Fibroblast of gingiva (primary cell): ENCODE data around the gene SUGP1.
"Not testable (repeated sequence)": the region's sequence is repeated elsewhere in the genome, so short reads cannot be mapped to it uniquely, and the experiment has no call there.

Experiments used
- DNase-seq: peaks from one replicate; pipeline ENCODE4 v3.0.0-alpha.2; 2011; ENCODE audit warnings: low read depth

The SUGP1 gene, protein sequence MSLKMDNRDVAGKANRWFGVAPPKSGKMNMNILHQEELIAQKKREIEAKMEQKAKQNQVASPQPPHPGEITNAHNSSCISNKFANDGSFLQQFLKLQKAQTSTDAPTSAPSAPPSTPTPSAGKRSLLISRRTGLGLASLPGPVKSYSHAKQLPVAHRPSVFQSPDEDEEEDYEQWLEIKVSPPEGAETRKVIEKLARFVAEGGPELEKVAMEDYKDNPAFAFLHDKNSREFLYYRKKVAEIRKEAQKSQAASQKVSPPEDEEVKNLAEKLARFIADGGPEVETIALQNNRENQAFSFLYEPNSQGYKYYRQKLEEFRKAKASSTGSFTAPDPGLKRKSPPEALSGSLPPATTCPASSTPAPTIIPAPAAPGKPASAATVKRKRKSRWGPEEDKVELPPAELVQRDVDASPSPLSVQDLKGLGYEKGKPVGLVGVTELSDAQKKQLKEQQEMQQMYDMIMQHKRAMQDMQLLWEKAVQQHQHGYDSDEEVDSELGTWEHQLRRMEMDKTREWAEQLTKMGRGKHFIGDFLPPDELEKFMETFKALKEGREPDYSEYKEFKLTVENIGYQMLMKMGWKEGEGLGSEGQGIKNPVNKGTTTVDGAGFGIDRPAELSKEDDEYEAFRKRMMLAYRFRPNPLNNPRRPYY

DNA sequence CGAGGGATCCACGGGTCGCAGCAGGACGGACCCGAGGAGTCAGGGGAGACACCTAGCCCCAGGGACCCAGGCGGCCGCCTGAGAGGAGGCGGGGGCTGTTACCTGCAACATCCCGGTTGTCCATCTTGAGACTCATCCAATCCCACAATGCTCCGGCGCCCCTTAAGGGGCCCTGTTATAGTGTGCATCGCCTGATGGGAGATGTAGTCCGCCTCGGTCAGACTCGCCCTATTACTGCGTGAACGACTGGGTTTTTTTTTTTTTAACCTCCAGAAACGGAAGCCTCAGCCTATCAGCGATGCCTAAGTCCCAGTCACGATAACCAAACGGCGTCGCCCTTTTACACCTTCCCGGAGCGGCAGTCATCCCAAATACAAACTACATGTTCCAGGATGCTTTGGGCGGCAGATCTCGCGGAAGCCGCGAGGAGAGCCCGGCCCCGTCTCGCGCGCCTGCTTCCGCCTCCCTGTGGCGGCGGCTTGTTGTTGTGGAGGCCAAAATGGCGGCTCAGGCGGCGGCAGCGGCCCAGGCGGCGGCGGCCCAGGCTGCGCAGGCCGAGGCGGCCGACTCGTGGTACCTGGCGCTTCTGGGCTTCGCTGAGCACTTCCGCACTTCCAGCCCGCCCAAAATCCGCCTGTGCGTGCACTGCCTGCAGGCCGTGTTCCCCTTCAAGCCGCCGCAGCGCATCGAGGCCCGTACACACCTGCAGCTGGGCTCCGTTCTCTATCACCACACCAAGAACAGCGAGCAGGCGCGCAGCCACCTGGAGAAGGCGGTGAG is at the start of gene SUGP1, which contains the start of gene MAU2:
SUGP1 (minus strand) TSS at position 149 of the 780 bp plus-strand sequence; CDS start at position 136, 13 bp downstream.
MAU2 (plus strand) TSS at position 469 of the 780 bp plus-strand sequence; CDS start at position 500, 31 bp downstream.
- peak; percentile 87 for DNase-seq

DNA sequence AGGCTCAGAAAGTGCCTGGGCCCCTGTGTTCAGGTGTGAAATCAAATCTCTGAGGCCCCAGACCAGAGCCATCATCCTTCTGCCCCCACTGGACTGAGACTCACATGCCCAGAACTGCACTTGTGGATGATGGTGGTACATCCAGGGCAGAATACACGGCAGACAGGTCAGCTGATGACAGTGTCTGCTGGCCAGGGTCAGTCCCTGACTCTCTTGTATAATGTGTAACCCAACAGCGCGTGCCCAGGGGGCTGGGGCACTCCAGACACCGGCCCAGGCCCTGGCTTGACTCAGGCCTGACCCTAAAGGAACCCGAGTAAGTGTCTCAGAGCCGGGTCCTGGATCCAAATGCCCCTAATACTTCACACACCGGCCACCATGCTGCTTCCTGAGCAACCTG is 47.8 kb upstream of the SUGP1 start:
- DNase-seq = no peak

DNA sequence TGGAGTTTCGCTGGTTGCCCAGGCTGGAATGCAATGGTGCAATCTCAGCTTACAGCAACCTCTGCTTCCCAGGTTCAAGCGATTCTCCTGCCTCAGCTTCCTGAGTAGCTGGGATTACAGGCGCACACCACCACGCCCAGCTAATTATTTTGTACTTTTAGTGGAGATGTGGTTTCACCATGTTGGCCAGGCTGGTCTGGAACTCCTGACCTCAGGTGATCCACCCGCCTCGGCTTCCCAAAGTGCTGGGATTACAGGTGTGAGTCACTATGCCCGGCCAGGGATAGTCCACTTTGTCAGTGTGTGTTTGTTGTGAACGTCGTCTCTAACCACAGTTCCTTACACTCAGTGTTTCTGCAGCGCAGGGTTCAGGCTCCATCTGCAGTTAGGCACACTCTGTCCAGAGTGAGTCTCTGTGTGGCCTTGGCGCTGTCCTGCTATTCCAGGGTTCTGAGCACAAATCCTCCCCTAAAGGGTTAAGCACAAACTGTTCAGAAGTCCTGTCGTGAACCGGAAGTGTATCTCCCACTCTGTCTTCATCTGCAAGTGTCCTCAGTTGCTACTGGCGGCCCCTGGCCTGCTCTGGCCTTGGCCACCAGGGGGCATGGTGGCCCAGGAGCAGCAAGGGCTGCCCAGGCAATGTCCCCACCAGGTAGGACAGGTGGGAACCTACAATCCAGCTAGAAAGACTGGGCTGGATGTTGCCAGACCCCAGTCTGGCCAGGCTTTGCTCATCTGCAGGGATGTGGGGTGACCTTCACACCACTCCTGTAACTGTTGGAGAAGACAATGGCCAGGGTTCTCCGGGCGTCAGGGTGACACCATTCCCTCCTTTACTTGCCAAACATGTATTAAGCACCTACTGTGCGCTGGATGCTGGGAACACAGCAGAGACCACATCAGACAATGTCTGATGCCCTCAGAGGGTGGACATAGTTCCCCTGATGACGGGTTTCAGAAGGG is 46.4 kb upstream of the SUGP1 start:
- peak; percentile 54 for DNase-seq

DNA sequence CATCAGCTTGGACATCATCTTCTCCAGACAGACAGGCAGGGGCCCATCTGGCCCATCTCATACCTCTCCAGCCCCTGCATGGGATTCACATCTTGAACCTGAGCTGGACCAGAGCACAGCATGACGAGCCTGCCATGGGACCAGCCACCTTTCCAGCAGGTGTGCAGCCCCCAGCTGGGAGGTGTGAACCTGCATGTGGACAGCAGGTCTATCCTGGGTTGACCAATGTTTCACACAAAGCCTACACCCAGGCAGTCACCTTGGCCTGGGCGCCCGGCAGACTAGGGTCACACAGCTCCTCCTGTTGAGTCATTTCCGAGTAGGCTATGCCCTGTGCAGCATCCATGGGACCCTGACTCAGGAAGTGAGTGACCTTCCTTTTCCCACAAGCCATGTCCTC is 41.8 kb upstream of the SUGP1 start:
- DNase-seq = no peak

DNA sequence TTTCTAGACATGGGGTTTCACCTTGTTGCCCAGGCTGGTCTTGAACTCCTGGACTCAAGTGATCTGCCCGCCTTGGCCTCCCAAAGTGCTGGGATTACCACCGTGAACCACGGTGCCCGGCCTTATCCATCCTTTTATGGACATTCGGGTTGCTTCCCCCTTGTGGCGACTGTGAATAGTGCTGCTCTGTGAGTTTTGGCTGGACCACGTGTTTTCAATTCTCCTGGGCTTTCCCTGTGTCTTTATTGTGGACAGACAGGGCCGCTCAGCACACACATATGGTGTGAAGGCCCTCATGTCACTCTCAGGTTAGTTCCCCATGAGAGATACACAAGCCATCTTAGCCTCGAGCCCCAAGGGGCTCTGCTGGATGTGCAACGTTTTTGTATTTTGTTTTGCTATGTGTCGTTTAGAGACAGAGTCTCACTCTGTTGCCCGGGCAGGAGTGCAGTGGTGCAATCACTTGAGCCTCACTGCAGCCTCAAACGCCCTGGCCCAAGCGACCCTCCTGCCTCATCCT is 40.8 kb upstream of the SUGP1 start:
- peak; percentile 80 for DNase-seq

DNA sequence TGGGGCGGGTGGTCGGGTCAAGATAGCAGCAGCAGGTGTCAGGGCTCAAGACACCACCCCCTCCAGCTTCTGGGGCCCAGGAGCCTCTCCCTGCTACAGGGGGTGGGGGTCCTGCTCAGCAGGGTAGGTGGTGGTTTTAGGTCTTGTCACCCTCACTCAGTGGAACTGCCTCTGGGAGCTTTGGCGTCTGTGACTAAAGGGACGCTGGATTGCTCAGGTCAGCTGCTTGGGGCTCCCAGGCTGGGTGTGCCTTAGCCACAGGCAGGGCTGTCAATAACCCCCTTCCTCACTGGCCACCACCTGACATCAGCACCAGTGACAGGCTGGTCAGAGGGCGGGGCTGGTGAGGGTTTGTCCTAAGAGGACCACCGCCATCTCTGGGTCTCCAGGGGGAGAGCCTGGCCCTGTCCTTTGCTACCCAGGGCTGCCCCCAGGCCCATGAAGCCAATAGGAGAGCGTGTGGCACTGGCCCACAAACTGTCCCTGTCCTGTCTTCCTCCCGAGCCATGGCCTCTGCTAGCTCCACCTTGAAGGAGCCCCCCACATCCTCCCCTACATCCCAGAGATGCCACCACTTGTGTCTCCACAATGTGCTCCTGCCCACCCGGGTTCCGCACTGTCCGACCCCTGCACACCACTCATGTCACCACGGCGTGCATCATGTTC is 36.7 kb upstream of the SUGP1 start:
- no peak for DNase-seq

DNA sequence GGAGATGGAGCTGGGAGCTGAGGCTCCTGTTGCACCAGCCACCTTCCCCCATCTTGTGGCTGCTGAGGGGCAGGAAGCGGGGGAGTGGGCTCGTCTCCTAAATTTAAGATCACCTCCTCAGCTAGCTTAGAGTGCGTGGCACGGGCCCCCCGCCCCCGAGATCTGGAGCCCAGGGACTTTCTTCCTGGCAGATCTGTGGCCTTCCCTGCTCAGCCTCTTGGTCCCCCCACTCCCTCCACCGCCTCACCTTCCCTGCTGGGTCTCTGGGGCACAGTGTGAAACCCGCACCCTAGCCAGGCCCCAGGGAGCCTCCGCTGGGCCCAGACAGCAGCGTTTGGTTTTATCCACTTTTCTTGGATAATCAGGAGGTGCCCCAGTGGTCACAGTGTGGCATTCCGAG is 36.2 kb upstream of the SUGP1 start:
- no peak for DNase-seq

DNA sequence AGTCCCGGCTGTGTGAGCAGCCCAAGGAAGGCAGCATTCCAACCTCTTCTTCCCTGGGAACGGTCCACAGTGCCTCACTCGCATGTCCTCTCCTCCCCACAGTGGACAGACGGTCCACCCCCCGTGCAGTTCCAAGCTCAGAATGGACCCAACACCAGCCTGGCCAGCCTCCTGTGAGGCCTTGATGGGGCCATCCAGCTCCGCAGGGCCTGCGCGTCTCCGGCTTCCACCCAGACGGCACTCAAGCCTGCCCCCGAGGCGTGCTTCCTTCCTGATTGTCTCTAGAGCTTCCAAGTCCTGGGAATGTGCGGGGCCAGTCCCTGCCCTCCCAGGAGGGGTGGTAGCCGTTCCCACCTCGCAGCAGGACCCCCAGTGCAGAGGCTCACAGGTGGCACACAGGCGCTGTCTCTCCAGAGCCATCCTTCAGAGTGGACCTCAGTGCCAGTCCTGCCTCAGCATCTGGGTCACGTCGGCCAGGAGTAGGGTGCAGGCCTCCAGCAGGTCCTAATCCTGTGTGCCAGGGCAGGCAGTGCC is 35.4 kb upstream of the SUGP1 start:
- no peak for DNase-seq

DNA sequence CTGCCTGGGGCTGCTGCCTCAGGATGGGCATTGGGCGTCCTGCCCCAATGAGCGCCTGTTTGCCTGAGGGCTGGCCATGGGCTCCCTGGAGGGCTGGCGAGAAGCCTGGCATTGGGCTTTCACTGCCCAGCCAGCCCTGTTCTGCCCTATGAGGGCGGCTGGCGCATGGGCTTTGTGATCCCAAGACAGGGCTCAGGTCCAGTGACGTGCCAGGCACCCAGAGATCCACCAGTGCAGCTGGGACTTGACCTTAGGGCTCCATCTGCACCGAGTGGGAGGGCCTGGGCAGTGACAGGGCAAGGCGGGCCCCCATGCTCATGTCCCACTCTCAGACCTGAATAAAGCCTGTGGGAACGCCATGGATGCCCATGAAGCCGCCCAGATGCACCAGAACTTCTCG is 34.6 kb upstream of the SUGP1 start:
- DNase-seq = no peak

DNA sequence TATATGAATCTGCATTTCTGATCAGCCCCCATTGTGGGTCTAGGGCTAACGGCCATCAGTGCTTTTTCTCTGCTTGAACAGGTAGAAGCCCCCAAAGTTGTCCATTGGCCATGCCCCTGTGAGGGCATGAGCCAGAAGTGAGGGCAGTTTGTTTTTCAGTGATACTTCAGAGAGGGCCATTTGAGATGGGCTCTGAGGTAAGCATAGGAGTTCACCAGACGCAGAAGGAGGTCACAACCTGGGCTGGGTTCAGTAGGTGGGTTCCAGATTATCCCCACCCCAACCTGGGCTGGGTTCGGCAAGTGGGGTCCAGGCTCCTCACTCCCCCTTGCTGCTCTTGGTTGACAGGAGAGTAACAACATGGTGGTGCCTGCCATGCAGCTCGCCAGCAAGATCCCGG is 33.7 kb upstream of the SUGP1 start:
- no peak for DNase-seq

DNA sequence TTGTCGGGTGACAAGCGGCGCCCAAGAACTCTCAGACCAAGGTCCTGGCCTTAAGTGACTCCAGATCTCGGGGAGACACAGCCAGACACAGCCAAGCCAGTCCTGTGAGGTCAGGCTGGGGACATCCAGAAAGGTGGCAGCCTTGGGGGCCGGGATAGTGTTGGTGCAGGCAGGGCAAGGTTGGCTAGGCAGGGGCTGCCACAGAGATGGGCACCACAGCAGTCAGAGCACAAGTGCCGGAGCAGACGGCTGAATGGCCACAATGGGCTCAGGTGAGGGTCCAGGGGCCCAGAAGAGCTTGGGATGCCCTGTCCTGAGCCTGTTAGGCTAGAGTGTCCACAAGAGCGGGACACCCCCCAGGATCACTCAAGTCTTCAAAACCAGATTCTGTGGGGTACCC is 32.5 kb upstream of the SUGP1 start:
- DNase-seq = no peak

DNA sequence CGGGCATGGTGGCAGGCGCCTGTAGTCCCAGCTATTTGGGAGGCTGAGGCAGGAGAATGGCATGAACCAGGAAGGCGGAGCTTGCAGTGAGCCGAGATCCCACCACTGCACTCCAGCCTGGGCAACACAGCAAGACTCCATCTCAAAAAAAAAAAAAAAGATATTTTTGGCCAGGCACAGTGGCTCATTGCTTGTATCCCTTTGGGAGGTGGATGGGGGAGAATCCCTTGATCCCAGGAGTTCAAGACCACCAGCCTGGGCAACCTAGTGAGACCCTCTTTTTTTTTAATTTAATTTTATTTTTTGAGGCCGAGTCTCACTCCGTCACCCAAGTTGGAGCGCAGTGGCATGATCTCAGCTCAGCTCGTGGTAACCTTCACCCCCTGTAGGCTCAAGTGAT is 30.4 kb upstream of the SUGP1 start:
- not testable (repeated sequence) for DNase-seq

DNA sequence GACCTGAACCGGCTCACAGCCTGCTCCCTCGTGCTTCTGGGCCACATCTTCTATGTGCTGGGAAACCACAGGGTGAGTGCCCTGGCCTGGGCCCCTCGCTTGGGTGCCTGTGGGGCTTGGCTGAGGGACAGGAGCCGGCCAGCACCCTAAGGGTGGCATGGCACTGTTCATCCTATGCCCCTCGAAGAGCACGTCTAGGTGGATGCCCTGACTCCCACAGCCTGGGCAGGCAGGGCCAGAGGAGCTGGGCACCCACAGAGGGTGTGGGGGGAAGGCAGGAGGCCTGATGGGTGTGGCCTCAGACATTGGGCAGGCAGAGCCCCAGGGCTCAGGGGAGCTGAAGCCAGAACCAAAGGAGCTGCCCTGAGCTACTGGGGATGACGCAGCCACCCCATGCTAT is 29.1 kb upstream of the SUGP1 start:
- DNase-seq = no peak

DNA sequence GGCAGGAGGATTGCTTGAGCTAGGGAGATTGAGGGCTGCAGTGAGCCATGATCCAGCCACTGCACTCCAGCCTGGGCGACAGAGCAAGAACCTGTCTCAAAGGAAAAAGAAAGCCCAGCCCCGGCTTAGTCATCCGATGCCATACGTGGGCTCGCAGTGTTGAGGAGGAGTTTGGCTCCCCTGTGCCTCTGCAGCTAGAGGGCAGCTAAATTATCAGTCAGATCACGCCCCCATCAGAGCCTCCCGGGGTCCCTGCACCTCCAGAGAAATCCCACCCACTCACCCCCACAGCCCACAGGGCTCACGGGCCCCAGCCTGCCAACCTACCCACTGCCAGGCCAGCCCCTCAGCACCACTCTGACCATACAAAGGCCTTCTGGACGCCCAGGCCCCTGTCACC is 28.0 kb upstream of the SUGP1 start:
- DNase-seq = no peak

DNA sequence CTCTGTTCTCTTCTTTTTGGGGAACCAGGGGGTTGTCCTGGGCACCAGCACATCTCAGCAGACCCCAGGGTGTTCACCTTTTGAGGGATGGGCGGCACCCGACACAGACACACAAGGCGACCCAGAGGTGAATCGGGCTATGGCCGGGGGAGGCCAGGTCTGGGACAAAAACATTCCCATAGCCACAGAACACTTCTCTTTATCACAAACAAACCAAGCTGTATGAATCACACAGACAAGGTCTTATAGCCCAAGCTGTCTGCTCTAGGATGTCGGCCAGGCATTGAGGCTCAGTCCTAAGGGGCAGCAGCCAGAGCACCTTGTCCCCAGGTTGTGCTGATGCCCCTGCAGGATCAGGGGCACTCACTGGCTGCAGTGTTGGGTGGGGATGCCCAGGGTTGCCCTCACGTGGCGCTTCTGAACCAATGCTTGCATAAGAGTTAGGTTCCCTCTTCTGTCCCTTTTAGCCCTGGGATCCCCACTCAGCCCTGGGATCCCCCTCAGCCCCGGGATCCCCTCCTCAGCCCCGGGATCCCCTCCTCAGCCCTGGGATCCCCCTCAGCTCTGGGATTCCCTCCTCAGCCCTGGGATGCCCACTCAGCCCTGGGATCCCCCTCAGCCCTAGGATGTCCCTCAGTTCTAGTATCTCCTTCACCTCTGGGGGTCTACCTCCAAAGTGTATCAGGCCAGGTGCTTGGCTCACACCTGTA is 27.2 kb upstream of the SUGP1 start:
- no peak for DNase-seq

DNA sequence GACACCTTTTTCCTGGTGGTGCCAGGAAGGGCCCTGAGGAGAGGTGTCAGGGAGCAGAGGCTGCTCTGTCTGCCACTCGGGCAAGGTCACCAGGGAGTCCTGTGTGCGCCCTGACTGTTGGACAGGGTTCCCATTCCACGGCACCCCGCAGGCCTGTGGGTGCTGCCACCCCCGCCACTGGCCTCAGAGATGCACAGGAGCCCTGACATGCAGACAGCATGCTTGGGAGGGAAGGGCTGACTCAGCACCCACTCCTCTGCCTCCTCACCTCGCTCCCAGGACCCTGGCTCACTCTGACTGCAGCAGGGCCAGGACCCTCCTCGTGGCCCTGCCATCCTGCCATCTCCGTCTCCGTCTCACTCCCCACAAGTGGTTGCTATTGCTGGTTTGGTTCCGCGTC is 25.7 kb upstream of the SUGP1 start:
- no peak for DNase-seq

DNA sequence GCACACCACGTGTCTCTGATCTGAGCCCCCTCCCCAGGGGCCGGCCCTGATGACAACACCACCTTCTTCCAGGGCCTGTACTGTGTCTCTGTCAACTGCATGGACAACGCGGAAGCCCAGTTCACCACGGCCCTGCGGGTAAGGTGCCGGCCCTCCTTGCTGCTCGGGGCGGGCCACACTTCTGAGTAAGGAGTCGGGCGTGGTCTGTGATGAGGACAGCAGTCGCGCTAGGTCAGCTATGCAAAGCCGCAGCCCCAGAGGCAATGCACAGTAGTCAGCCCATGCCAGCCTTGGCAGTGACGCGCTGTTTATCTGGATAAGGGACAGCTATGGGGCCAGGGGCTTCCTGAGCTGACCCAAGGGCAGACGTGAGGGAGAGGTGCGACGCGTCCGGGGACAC is 24.9 kb upstream of the SUGP1 start:
- DNase-seq = no peak

DNA sequence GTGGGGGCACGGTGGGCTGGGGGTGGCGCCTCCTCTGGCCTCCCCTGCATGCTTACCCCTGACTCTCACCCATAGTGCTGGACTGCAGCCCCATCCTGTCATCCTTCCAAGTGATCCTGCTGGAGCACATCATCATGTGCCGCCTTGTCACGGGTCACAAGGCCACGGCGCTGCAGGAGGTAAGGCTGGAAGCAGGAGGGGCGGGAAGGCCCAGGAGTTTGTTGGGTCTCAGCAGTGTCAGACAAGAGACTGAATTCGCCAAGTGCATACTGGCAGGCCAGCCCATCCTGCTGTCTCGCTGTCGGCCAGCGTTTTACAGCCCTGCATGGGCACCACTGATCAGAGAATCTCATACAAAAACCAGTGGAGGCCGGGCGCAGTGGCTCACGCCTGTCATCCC is 23.5 kb upstream of the SUGP1 start:
- no peak for DNase-seq

DNA sequence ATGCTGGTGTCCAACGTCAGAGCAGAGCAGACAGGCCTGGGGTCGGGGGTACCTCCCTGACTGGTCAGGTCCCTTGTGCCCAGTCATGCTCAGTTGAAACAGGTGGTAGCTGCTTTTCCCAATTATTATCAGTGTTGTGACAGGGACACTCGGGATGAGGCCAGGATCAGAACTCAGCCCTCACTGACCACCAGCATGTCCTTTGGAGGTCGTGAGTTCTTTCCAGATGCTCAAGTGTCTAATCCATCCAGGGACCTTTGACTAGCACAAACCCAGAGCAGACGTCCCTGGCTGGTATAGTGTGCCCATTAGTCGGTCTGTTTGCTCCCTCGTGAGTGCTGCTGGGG is 22.7 kb upstream of the SUGP1 start:
- no peak for DNase-seq
